NB4 (cell line): ENCODE results near the gene DNAJB13.
"Not testable (repeated sequence)": the region's sequence is repeated elsewhere in the genome, so short reads cannot be mapped to it uniquely, and the experiment has no call there.

Experiments
- DNase-seq: peaks from one replicate; pipeline ENCODE4 v3.0.0; 2010; ENCODE audit warnings: low read depth
- H3K4me3 ChIP-seq: one replicate; pipeline ENCODE4 v1.5.1; 2011; ENCODE audit warnings: mild to moderate bottlenecking, low read depth, low read length, moderate library complexity
- CTCF ChIP-seq: IDR thresholded peaks from one replicate; pipeline ENCODE4 v1.5.1; 2012; ENCODE audit warnings: low read depth, low read length
- MYC ChIP-seq: IDR thresholded peaks from 2 replicates; pipeline ENCODE4 v1.6.1; 2011; ENCODE audit warnings: low read depth, low read length
- POLR2A ChIP-seq: IDR thresholded peaks from 2 replicates; pipeline ENCODE4 v1.6.1; 2011; ENCODE audit warnings: mild to moderate bottlenecking; ENCODE audit not compliant: insufficient read length; ENCODE audit errors: extremely low read depth
- TF ChIP-seq, protein P1 (sequence below): IDR thresholded peaks from 2 replicates; pipeline ENCODE4 v1.6.1; 2011; ENCODE audit warnings: low read depth, low read length

DNAJB13 gene

GRCh38 chr11:73982595-73982989 is 31.8 kb downstream of the DNAJB13 start, which contains the start of gene UCP2:
Gene UCP2, minus strand, starts transcription at chr11:73982843. Its CDS starts 4,465 bp downstream, at chr11:73978378.
- DNase-seq: peak; percentile 96
- H3K4me3 ChIP-seq: peak within 1 kb of the TSS; percentile 87
- TF ChIP-seq, protein P1, sequence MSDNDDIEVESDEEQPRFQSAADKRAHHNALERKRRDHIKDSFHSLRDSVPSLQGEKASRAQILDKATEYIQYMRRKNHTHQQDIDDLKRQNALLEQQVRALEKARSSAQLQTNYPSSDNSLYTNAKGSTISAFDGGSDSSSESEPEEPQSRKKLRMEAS: peak; percentile 65
- TF ChIP-seq MYC (peak; percentile 81), CTCF (no peak)

DNA sequence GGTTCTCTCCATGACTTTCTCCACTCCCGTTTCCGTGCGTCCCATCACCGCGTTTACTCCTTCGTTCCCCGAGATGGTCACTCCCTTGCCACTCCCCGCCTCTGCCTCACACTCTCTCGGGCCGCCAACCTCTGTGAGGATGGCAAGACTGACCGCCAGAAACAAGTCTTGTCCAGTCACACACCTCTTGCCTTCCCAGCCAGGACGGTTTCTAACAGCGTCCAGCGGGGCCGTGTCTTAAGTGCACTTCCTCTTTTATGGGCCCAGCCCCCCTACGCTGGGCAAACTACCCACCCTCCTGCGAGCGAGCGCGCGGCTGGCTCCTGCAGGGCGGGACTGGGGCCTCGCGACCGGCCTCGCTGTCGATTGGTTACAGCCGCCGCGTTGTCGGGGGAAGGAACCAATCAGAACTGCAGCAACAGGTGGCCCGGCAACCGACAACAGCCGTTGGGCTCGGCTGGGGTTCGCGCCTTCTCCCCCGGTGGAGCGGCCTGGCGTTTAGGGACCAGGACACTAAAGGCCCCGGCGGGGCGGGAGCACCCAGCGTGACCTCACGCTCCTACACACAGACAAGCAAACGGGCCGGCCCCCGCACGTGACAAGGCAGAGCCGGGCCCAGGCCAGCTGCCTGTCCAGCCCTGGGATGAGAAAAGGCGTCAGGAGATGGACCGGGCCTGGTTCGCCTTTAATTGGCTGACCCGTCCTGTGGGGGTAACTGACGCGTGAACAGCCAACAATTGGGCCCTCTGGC is 32.3 kb downstream of the DNAJB13 start:
- H3K4me3 ChIP-seq: peak overlapping the region; percentile 79
- peak; percentile 100 for DNase-seq
- TF ChIP-seq CTCF (no peak), MYC (peak; percentile 23; the same call in 1 of the 2 replicates), POLR2A (peak; percentile 76)

DNA sequence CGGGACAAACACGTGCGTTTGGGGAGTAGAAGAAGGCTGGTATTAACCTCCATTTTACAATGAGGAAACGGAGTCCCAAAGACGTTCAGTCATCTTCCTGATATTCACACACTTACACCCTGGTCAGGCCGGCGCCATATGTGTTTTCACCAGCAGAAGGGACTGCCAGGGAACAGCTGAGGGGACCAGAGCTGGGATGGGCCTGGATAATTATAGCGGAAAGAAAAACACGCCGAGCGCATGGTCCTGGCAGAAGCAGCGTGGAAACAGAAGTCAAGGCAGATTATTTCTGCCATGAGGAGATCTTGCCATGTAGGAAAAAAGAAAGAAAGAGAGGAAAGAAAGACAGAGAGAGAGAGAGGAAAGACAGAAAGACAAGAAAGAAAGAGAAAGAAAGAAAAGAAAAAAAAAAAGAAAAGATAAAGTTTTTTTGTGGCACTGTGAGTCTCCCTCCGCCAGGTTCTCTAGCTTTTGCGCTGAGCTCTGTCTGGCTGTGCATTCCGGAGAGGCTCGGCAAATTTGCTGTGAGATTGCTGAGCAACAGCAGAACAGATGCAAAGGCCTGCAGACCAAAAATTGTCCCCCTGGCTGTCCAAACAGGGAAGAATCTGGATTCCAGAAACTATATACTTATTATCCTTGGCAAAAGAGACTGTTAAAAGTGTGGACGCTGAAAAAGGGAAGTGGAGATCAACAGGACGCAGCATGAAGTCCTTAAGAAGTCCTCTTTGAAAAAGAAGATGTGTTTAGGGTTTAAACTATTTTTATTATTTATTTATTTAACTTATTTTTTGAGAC is 33.1 kb downstream of the DNAJB13 start:
- peak; percentile 78 for DNase-seq
- TF ChIP-seq, protein P1: peak; percentile 96
- TF ChIP-seq POLR2A: no peak
- TF ChIP-seq MYC: peak; percentile 92
- peak overlapping the region; percentile 54 for H3K4me3 ChIP-seq

DNA sequence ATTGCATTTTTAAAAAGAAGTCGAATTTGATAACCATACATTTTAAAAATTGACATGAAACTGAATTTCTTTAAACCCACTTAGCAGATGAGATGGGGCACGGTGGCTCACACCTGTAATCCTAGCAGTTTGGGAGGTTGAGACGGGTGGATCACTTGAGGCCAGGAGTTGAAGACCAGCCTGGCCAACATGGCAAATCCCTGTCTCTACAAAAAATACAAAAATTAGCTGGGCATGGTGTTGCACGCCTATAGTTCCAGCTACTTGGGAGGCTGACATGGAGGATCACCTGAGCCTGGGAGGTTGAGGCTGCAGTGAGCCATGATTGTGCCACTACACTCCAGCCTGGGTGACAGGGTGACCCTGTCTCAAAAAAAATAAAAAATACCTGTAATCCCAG is 34.8 kb downstream of the DNAJB13 start:
- DNase-seq, H3K4me3 ChIP-seq: not testable (repeated sequence)

DNA sequence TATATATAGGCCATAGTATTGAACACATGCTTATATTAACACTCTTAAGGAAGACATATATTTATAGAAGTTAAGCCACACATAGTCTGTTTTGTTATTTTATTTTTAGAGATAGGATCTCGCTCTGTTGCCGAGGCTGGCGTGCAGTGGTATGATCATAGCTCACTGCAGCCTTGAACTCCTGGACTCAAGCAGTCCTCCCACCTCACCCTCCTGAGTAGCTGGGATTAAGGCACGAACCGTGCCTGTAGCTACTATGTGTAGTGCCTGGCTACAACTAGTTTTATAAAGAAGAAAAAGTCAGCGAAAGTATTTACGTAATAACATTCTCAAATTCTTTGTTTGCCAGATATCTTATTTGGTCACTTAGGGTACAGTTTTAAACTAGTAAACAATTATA is 37.4 kb downstream of the DNAJB13 start:
- TF ChIP-seq CTCF (no peak), MYC (no peak), POLR2A (no peak)
- TF ChIP-seq, protein P1: no peak
- H3K4me3 ChIP-seq: no peak overlapping the region

DNA sequence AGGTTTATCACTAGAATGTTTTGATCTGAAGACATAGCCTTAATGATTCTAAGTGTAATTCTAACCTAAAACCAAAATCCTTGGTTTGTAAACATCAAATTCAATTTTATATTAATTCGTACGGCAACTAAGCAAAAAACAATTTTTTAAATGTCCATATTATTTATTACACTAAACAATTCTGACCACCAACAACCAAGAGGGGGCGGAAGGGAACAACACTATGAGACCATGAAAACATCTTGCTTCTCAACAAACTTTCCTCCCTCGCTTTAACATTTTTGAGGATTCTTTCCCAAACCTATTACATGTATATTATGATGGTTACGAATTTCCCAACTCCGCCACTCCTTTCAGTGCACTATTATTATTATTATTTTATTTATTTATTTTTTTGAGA is 38.3 kb downstream of the DNAJB13 start:
- no peak for DNase-seq
- no peak overlapping the region for H3K4me3 ChIP-seq
- TF ChIP-seq CTCF (no peak), MYC (no peak), POLR2A (no peak)
- TF ChIP-seq, protein P1: no peak

More for the DNA sequence above, 37.4 kb downstream of the DNAJB13 start:
- DNase-seq: no peak
